ENCODE data around the gene MRC2.

The MRC2 gene

GRCh38 chr17:62641153-62641552, 13.7 kb downstream of the MRC2 start:
- H3K27me3 ChIP-seq (ENCODE audit: insufficient read depth, low read length): no peaks in the 10 kb centered on the region
- no peak overlapping the region for H2AFZ ChIP-seq (ENCODE audit: low read length, unreplicated experiment)
- H3K4me3 ChIP-seq (ENCODE audit: low read depth, low read length): no peak overlapping the region
- peaks cover 60% of the 10 kb centered on the region for H3K79me2 ChIP-seq (ENCODE audit: control insufficient read depth, insufficient read depth, low read length, unreplicated experiment)
- no peaks in the 10 kb centered on the region; the same call in 1 of the 2 replicates for H3K36me3 ChIP-seq (ENCODE audit: insufficient read depth, low read length)
- no peaks in the 10 kb centered on the region for H3K4me1 ChIP-seq (ENCODE audit: control insufficient read depth, insufficient read depth, low read length, unreplicated experiment)
- H3K27ac ChIP-seq (ENCODE audit: low read depth, low read length): no peak overlapping the region

GRCh38 chr17:62641951-62642350, 14.5 kb downstream of the MRC2 start:
- Histone ChIP-seq H3K27ac (ENCODE audit: low read depth, low read length) (no peak overlapping the region), H3K4me3 (ENCODE audit: low read depth, low read length) (no peak overlapping the region), H3K4me1 (ENCODE audit: control insufficient read depth, insufficient read depth, low read length, unreplicated experiment) (no peaks in the 10 kb centered on the region), H2AFZ (ENCODE audit: low read length, unreplicated experiment) (no peak overlapping the region), H3K27me3 (ENCODE audit: insufficient read depth, low read length) (no peaks in the 10 kb centered on the region), H3K79me2 (ENCODE audit: control insufficient read depth, insufficient read depth, low read length, unreplicated experiment) (peaks cover 61% of the 10 kb centered on the region), H3K36me3 (ENCODE audit: insufficient read depth, low read length) (no peaks in the 10 kb centered on the region; the same call in 1 of the 2 replicates)

- no peaks in the 10 kb centered on the region for H3K27me3 ChIP-seq (ENCODE audit: insufficient read depth, low read length)
- H2AFZ ChIP-seq (ENCODE audit: low read length, unreplicated experiment): no peak overlapping the region
- H3K79me2 ChIP-seq (ENCODE audit: control insufficient read depth, insufficient read depth, low read length, unreplicated experiment): peaks cover 55% of the 10 kb centered on the region
- H3K4me3 ChIP-seq (ENCODE audit: low read depth, low read length): no peak overlapping the region
- peaks cover 10% of the 10 kb centered on the region for H3K4me1 ChIP-seq (ENCODE audit: control insufficient read depth, insufficient read depth, low read length, unreplicated experiment)
- no peaks in the 10 kb centered on the region; the same call in 1 of the 2 replicates for H3K36me3 ChIP-seq (ENCODE audit: insufficient read depth, low read length)
- no peak overlapping the region for H3K27ac ChIP-seq (ENCODE audit: low read depth, low read length)
Observed at GRCh38 chr17:62643496-62643895, 16.0 kb downstream of the MRC2 start.

GRCh38 chr17:62644487-62645173, 17.2 kb downstream of the MRC2 start:
- Histone ChIP-seq H3K4me3 (ENCODE audit: low read depth, low read length) (no peak overlapping the region), H3K4me1 (ENCODE audit: control insufficient read depth, insufficient read depth, low read length, unreplicated experiment) (peaks cover 10% of the 10 kb centered on the region), H3K79me2 (ENCODE audit: control insufficient read depth, insufficient read depth, low read length, unreplicated experiment) (peaks cover 54% of the 10 kb centered on the region), H3K27me3 (ENCODE audit: insufficient read depth, low read length) (no peaks in the 10 kb centered on the region), H3K36me3 (ENCODE audit: insufficient read depth, low read length) (no peaks in the 10 kb centered on the region; the same call in 1 of the 2 replicates), H2AFZ (ENCODE audit: low read length, unreplicated experiment) (no peak overlapping the region), H3K27ac (ENCODE audit: low read depth, low read length) (no peak overlapping the region)

- peaks cover 37% of the 10 kb centered on the region for H3K79me2 ChIP-seq (ENCODE audit: control insufficient read depth, insufficient read depth, low read length, unreplicated experiment)
- H3K4me1 ChIP-seq (ENCODE audit: control insufficient read depth, insufficient read depth, low read length, unreplicated experiment): peaks cover 18% of the 10 kb centered on the region
- H3K36me3 ChIP-seq (ENCODE audit: insufficient read depth, low read length): no peaks in the 10 kb centered on the region
- no peak overlapping the region for H3K4me3 ChIP-seq (ENCODE audit: low read depth, low read length)
- no peaks in the 10 kb centered on the region for H3K27me3 ChIP-seq (ENCODE audit: insufficient read depth, low read length)
- H3K27ac ChIP-seq (ENCODE audit: low read depth, low read length): no peak overlapping the region
- no peak overlapping the region for H2AFZ ChIP-seq (ENCODE audit: low read length, unreplicated experiment)
Observed at GRCh38 chr17:62648251-62648955, 20.9 kb downstream of the MRC2 start.

GRCh38 chr17:62648956-62649294, 21.5 kb downstream of the MRC2 start:
- Histone ChIP-seq H2AFZ (ENCODE audit: low read length, unreplicated experiment) (no peak overlapping the region), H3K4me1 (ENCODE audit: control insufficient read depth, insufficient read depth, low read length, unreplicated experiment) (peaks cover 24% of the 10 kb centered on the region), H3K36me3 (ENCODE audit: insufficient read depth, low read length) (no peaks in the 10 kb centered on the region), H3K27me3 (ENCODE audit: insufficient read depth, low read length) (no peaks in the 10 kb centered on the region), H3K79me2 (ENCODE audit: control insufficient read depth, insufficient read depth, low read length, unreplicated experiment) (peaks cover 40% of the 10 kb centered on the region), H3K4me3 (ENCODE audit: low read depth, low read length) (no peak overlapping the region), H3K27ac (ENCODE audit: low read depth, low read length) (no peak overlapping the region)

GRCh38 chr17:62649570-62649969, 22.1 kb downstream of the MRC2 start:
- Histone ChIP-seq H3K36me3 (ENCODE audit: insufficient read depth, low read length) (no peaks in the 10 kb centered on the region), H2AFZ (ENCODE audit: low read length, unreplicated experiment) (no peak overlapping the region), H3K4me1 (ENCODE audit: control insufficient read depth, insufficient read depth, low read length, unreplicated experiment) (peaks cover 30% of the 10 kb centered on the region), H3K79me2 (ENCODE audit: control insufficient read depth, insufficient read depth, low read length, unreplicated experiment) (peaks cover 42% of the 10 kb centered on the region), H3K27me3 (ENCODE audit: insufficient read depth, low read length) (no peaks in the 10 kb centered on the region), H3K27ac (ENCODE audit: low read depth, low read length) (no peak overlapping the region), H3K4me3 (ENCODE audit: low read depth, low read length) (no peak overlapping the region)

GRCh38 chr17:62650587-62650986, 23.1 kb downstream of the MRC2 start:
- H3K79me2 ChIP-seq (ENCODE audit: control insufficient read depth, insufficient read depth, low read length, unreplicated experiment): peaks cover 39% of the 10 kb centered on the region
- H3K27ac ChIP-seq (ENCODE audit: low read depth, low read length): no peak overlapping the region
- H3K4me1 ChIP-seq (ENCODE audit: control insufficient read depth, insufficient read depth, low read length, unreplicated experiment): peaks cover 31% of the 10 kb centered on the region
- no peak overlapping the region for H2AFZ ChIP-seq (ENCODE audit: low read length, unreplicated experiment)
- no peaks in the 10 kb centered on the region for H3K27me3 ChIP-seq (ENCODE audit: insufficient read depth, low read length)
- no peaks in the 10 kb centered on the region for H3K36me3 ChIP-seq (ENCODE audit: insufficient read depth, low read length)
- H3K4me3 ChIP-seq (ENCODE audit: low read depth, low read length): no peak overlapping the region

GRCh38 chr17:62652251-62653001, 25.0 kb downstream of the MRC2 start:
- Histone ChIP-seq H2AFZ (ENCODE audit: low read length, unreplicated experiment) (no peak overlapping the region), H3K4me3 (ENCODE audit: low read depth, low read length) (peak overlapping the region; percentile 66), H3K4me1 (ENCODE audit: control insufficient read depth, insufficient read depth, low read length, unreplicated experiment) (peaks cover 31% of the 10 kb centered on the region), H3K27ac (ENCODE audit: low read depth, low read length) (peak overlapping the region; percentile 69), H3K36me3 (ENCODE audit: insufficient read depth, low read length) (peaks cover 3% of the 10 kb centered on the region; the same call in 1 of the 2 replicates), H3K27me3 (ENCODE audit: insufficient read depth, low read length) (no peaks in the 10 kb centered on the region), H3K79me2 (ENCODE audit: control insufficient read depth, insufficient read depth, low read length, unreplicated experiment) (peaks cover 46% of the 10 kb centered on the region)

GRCh38 chr17:62653002-62653825, 25.7 kb downstream of the MRC2 start:
- Histone ChIP-seq H3K27me3 (ENCODE audit: insufficient read depth, low read length) (no peaks in the 10 kb centered on the region), H3K79me2 (ENCODE audit: control insufficient read depth, insufficient read depth, low read length, unreplicated experiment) (peaks cover 41% of the 10 kb centered on the region), H3K27ac (ENCODE audit: low read depth, low read length) (peak overlapping the region; percentile 69), H3K4me3 (ENCODE audit: low read depth, low read length) (peak overlapping the region; percentile 66), H3K36me3 (ENCODE audit: insufficient read depth, low read length) (peaks cover 8% of the 10 kb centered on the region; the same call in 1 of the 2 replicates), H2AFZ (ENCODE audit: low read length, unreplicated experiment) (no peak overlapping the region), H3K4me1 (ENCODE audit: control insufficient read depth, insufficient read depth, low read length, unreplicated experiment) (peaks cover 24% of the 10 kb centered on the region)

Data from ACC112 (cell line).